ENCODE results near the gene ISM1. TPM values are rescaled to one million over a fixed set of nuclear protein-coding genes. Genes with fewer than 3 reads are reported as not detected.

The ISM1 gene
- polyA plus RNA-seq, 3 donors: not detected

DNA sequence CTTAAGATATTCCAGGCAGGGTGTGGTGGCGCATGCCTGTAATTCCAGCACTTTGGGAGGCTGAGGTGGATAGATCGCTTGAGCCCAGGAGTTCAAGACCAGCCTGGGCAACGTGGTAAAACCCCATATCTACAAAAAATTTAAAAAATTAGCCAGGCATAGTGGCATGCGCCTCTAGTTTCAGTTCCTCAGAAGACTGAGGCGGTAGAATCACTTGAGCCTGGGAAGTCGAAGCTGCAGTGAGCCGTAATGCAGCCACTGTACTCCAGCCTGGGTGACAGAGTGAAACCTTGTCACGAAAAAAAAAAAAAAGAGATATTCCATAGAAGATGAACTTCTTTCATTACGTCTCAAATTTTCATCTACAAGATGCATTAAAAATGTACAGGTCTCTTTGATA lies 46.7 kb upstream of the ISM1 start:
- intact Hi-C loops (cut with micrococcal nuclease): no loop called here
- no peaks in the 10 kb centered on the region for H4K20me1 ChIP-seq (ENCODE audit: insufficient read depth, low read length)
- H3K4me1 ChIP-seq (ENCODE audit: control insufficient read depth in 1 of 2, insufficient read depth in 2 of 2, low read length in 2 of 2): no peaks in the 10 kb centered on the region
- no peak overlapping the region for H3K4me3 ChIP-seq (replicated peaks in 1 of 3; ENCODE audit: low read depth in 2 of 3, low read length in 3 of 3)
- peaks cover 0 to 6% of the 10 kb centered on the region in 2 donors for H3K9me3 ChIP-seq (replicated peaks in 1 of 2; ENCODE audit: control insufficient read depth in 1 of 2, insufficient read depth in 1 of 2, low read length in 2 of 2)
- Mint-ChIP-seq H3K9me3 (peaks cover 0 to 9% (median 7%) of the 10 kb centered on the region in 7 donors), H3K4me3 (no peak overlapping the region), H3K27me3 (ENCODE audit: low read depth in 3 of 3) (no peaks in the 10 kb centered on the region), H3K27ac (no peak overlapping the region), H3K4me1 (no peaks in the 10 kb centered on the region), H3K36me3 (no peaks in the 10 kb centered on the region)
- no peak overlapping the region for H3K27ac ChIP-seq (ENCODE audit: low read depth in 1 of 2, low read length in 2 of 2)
- no peak for DNase-seq
- no peaks in the 10 kb centered on the region for H3K36me3 ChIP-seq (replicated peaks in 1 of 2; ENCODE audit: control insufficient read depth in 1 of 2, insufficient read depth in 2 of 2, low read length in 2 of 2)
- H3K79me2 ChIP-seq (ENCODE audit: insufficient read depth, low read length): no peaks in the 10 kb centered on the region
- 87% methylated on average over 4 of the region's 9 CpGs for WGBS (ENCODE audit: insufficient coverage)
- H2AFZ ChIP-seq (ENCODE audit: insufficient read depth, low read depth, low read length, poor library complexity, severe bottlenecking): no peak overlapping the region
- no peak overlapping the region for H3K4me2 ChIP-seq (replicated peaks; ENCODE audit: extremely low read depth, low read length, poor library complexity, severe bottlenecking)
- no peaks in the 10 kb centered on the region for H3K27me3 ChIP-seq (ENCODE audit: control insufficient read depth in 2 of 2, insufficient read depth in 2 of 2, low read length in 2 of 2)
- TF ChIP-seq, protein P1, sequence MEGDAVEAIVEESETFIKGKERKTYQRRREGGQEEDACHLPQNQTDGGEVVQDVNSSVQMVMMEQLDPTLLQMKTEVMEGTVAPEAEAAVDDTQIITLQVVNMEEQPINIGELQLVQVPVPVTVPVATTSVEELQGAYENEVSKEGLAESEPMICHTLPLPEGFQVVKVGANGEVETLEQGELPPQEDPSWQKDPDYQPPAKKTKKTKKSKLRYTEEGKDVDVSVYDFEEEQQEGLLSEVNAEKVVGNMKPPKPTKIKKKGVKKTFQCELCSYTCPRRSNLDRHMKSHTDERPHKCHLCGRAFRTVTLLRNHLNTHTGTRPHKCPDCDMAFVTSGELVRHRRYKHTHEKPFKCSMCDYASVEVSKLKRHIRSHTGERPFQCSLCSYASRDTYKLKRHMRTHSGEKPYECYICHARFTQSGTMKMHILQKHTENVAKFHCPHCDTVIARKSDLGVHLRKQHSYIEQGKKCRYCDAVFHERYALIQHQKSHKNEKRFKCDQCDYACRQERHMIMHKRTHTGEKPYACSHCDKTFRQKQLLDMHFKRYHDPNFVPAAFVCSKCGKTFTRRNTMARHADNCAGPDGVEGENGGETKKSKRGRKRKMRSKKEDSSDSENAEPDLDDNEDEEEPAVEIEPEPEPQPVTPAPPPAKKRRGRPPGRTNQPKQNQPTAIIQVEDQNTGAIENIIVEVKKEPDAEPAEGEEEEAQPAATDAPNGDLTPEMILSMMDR (IDR thresholded peaks at IDR 0.05): no peak
- no peak overlapping the region for H3K9ac ChIP-seq (ENCODE audit: insufficient read depth, low read length, poor library complexity, severe bottlenecking)

DNA sequence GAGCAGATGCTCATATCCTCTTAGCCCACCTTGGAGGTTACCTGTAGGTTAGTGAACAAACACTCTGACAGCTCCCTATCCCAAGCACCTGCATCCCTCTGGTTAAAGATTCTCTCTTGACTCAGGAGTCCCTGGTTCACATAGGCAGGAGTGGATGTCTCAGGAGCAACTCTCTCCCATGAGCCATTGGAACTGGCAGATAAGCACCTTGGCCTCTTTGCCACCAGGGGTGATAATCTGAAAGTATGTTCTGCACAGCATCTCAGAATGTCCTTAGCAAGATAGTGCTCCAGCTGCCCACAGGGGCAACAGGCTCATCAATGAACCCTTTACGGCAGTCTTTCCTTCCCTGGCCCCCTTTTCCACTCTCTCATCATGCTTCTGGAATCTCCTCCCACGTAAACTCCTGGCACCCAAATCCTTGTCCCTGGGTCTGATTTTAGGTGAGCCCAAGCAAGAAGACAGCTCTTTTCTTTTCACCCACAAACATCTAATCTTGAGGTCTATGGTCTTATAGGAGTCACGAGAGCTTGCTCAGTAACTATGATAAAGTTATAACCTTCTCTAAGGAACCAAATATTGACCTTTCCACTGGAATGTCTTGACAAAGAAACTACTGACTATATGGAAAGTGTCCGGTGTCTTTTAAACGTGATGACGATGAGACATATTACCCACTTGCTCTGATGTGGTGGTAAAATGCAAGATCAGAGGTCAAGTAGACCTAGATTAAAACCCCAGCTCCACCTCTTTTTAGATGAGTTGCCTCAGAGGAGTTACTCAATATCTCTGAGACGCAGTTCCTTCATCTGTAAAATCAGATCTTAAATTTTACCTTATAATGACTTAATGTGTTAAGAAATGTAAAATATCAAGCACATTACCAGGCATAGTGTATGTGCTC lies 39.8 kb upstream of the ISM1 start:
- WGBS (ENCODE audit: insufficient coverage): 78% methylated on average over 2 of the region's 7 CpGs
- no peak overlapping the region for H3K4me3 ChIP-seq (replicated peaks in 1 of 3; ENCODE audit: low read depth in 2 of 3, low read length in 3 of 3)
- H3K27ac ChIP-seq (ENCODE audit: low read depth in 1 of 2, low read length in 2 of 2): no peak overlapping the region
- H2AFZ ChIP-seq (ENCODE audit: insufficient read depth, low read depth, low read length, poor library complexity, severe bottlenecking): no peak overlapping the region
- no peaks in the 10 kb centered on the region for H4K20me1 ChIP-seq (ENCODE audit: insufficient read depth, low read length)
- Mint-ChIP-seq H3K36me3 (no peaks in the 10 kb centered on the region), H3K27me3 (ENCODE audit: low read depth in 3 of 3) (no peaks in the 10 kb centered on the region), H3K4me1 (no peaks in the 10 kb centered on the region), H3K9me3 (peaks cover 1 to 7% (median 2%) of the 10 kb centered on the region in 7 donors), H3K4me3 (no peak overlapping the region), H3K27ac (no peak overlapping the region)
- no peak overlapping the region for H3K9ac ChIP-seq (ENCODE audit: insufficient read depth, low read length, poor library complexity, severe bottlenecking)
- no peaks in the 10 kb centered on the region for H3K36me3 ChIP-seq (replicated peaks in 1 of 2; ENCODE audit: control insufficient read depth in 1 of 2, insufficient read depth in 2 of 2, low read length in 2 of 2)
- no peak for DNase-seq
- H3K9me3 ChIP-seq (replicated peaks in 1 of 2; ENCODE audit: control insufficient read depth in 1 of 2, insufficient read depth in 1 of 2, low read length in 2 of 2): no peaks in the 10 kb centered on the region
- no peaks in the 10 kb centered on the region for H3K4me1 ChIP-seq (ENCODE audit: control insufficient read depth in 1 of 2, insufficient read depth in 2 of 2, low read length in 2 of 2)
- intact Hi-C loops (cut with micrococcal nuclease): no loop called here
- no peaks in the 10 kb centered on the region for H3K27me3 ChIP-seq (ENCODE audit: control insufficient read depth in 2 of 2, insufficient read depth in 2 of 2, low read length in 2 of 2)
- no peaks in the 10 kb centered on the region for H3K79me2 ChIP-seq (ENCODE audit: insufficient read depth, low read length)
- TF ChIP-seq, protein P1 (IDR thresholded peaks at IDR 0.05): no peak
- no peak overlapping the region for H3K4me2 ChIP-seq (replicated peaks; ENCODE audit: extremely low read depth, low read length, poor library complexity, severe bottlenecking)
